GF-D8 (cell line): ENCODE measurements around the gene SYNGR1.
"Not testable (repeated sequence)": the region's sequence is repeated elsewhere in the genome, so short reads cannot be mapped to it uniquely, and the experiment has no call there.

ENCODE experiments used
- DNase-seq: peaks from one replicate; lab custom pipeline; 2025; lab: John Stamatoyannopoulos, UW

Gene SYNGR1

DNA sequence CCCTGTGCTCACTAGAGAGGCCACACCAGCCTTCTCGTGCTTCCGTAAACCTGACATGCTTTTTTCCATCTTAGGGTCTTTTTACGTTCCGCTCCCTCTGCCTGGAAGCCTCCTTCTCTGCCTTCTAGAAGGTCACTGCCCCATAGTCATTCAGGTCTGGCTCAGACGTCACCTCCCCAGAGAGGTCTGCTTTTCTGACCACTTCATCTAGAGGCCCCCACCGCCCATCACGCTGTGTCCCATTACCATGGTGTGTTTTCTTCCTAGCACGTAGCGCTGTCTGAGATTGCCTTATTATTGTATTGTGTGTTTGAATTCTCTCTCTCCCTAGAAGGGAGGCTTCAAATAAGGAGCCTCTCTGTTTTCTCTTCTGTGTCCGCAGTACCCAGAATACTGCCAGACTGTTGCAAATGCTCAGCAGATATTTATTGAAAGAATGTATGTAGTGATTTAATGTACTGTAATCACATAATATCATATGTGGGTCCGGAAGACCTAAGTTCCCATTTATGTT is 59.8 kb downstream of the SYNGR1 start:
- DNase-seq, result no peak

GRCh38 chr22:39410264-39410663 is 60.5 kb downstream of the SYNGR1 start:
- peak; percentile 12 for DNase-seq

DNA sequence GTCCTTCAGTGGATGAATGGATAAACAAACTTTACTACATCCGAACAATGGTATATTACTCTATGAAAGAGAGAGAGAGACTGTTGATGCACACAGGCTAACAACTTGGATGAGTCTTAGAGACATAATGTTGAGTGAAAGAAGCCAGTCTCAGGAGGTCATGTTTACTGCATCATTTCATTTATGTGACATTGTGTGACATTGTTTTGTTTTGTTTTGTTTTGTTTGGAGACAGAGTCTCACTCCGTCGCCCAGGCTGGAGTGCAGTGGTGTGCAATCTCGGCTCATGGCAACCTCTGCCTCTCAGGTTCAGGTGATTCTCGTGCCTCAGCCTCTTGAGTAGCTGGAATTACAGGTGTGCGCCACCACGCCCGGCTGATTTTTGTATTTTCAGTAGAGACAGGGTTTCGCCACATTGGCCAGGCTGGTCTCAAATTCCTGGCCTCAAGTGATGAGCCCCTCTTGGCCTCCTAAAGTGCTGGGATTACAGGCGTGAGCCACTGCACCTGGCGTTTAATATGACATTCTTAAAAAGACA is 62.1 kb downstream of the SYNGR1 start:
- DNase-seq, result not testable (repeated sequence)

- DNase-seq, result not testable (repeated sequence)
These were observed 63.4 kb downstream of the SYNGR1 start for GRCh38 chr22:39413204-39413603.

DNA sequence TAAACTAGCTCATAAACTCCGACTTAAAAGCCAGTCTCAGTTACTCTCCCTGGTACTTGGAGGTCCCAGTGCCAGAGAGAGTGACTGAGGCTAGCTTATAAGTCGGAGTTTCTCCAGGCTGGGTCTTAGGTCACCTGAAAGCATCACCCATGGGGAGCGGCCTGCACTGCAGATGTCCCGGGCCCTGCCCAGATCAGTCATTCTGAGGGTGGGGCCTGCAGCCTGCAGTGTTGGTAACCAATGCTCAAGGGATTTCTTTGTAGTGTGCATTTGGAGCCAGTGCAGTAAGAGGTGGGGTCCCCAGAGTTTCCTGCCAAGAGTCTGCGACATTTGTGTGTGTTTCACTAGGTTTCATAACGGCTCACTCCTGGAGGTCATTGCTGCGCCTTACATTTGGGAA is 64.6 kb downstream of the SYNGR1 start:
- no peak for DNase-seq

DNA sequence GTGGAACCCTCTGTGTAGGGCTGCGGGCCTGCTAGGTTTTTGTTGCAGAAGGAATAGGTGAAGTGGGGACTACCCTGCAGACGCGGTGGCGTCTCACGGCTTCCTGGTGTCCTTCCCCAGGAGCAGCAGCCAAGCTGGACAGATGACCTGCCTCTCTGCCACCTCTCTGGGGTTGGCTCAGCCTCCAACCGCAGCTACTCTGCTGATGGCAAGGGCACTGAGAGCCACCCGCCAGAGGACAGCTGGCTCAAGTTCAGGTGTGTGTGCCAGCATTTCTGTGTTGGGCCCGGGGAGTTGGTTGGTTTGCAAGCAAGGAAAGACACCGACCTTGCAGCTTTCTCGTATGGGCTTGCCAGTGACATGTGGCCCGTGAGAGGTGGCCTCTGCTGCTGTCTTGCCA is 65.1 kb downstream of the SYNGR1 start:
- DNase-seq, result no peak

- DNase-seq, result no peak
These were observed 65.7 kb downstream of the SYNGR1 start for GRCh38 chr22:39415506-39415905.

DNA sequence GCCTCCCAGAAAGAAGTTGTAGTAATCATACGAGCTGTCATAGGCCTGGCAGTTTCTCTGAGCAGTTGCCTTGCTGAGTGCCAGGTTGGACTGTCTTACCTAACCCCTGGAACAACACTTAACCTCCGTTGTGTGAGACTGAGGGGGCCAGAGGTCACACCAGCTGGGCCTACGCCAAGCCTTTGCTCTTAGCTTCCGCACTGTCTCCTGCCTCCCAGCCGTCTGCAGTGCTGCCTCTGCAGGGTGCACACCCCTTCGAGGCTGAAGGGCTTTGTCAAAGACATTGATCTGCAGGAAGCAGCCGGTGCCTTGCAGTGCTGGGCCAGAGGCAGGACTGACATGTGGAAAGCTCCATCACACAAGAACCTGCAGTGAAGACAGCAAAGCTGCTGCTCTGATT is 66.5 kb downstream of the SYNGR1 start:
- no peak for DNase-seq

DNA sequence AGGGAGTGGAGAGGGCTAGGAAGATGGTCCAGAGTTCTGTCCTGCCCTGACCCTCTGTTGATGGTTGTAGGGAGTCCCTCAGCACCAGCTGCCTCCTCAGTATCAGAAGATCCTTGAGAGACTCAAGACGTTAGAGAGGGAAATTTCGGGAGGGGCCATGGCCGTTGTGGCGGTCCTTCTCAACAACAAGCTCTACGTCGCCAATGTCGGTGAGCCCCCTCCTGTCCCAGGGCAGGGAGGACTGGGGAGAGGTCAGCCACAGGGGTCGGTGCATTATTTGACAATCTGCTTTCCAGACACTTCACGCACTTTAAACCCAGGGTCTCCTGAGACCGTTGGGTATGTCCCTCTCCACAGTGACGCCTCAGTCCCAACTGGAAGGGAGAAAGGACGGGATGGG is 67.8 kb downstream of the SYNGR1 start:
- no peak for DNase-seq

DNA sequence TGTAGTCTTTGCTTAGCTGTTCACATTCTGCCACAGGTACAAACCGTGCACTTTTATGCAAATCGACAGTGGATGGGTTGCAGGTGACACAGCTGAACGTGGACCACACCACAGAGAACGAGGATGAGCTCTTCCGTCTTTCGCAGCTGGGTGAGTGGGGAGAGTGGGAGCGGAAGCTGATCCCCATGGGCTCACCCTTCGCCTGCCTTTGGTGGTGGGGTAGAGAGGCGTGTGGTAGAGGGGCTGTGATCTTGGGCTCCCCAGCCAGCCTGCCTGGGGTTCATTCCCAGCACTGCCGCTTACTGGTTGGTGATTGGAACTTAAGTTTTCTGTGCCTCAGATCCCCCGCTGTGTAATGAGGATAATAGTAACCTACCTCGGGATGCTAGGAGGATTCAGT is 68.9 kb downstream of the SYNGR1 start:
- DNase-seq, result no peak

DNA sequence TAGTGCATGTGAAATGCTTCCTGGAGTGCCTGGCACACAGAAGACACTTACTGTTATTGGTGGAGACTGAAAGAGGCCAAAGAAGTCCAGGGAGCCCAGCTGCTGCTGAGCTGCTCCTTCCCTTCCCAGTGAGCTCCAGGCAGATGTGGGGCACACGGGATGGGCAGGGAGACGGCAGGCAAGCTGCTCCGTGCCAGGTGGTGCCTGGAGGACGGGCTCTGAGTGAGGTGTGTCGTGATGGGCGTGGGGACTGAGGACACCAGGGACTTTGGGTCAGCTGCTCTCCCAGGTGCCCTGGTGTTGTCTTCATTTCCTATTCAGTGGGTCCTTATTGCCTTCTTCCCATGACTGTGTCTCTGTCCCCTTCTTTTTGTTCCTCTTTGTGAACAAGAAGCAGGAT is 69.3 kb downstream of the SYNGR1 start:
- DNase-seq, result no peak

DNA sequence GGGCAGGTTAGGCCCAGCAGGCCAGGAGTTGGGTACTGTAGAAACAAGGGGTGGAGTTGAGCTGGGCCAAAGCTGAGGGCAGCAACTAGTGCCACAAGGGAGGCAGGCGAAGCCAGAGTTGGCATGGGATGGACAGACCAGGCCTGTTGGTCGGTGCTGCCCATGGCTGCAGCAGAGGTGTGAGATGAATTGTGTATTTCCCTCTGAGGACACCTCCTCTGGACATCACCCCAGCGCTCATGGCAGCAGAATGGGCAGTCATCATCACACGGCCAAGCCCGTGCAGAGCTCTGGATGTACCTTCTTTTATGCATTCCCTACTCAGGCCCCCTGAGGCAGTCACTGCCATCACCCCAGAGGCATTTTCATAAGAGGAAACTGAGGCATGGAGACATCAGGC is 70.1 kb downstream of the SYNGR1 start:
- DNase-seq, result no peak

GRCh38 chr22:39421691-39422090 is 71.9 kb downstream of the SYNGR1 start:
- DNase-seq, result no peak

GRCh38 chr22:39422101-39422500 is 72.3 kb downstream of the SYNGR1 start:
- DNase-seq, result no peak

GRCh38 chr22:39422721-39423120 is 72.9 kb downstream of the SYNGR1 start:
- DNase-seq, result no peak

DNA sequence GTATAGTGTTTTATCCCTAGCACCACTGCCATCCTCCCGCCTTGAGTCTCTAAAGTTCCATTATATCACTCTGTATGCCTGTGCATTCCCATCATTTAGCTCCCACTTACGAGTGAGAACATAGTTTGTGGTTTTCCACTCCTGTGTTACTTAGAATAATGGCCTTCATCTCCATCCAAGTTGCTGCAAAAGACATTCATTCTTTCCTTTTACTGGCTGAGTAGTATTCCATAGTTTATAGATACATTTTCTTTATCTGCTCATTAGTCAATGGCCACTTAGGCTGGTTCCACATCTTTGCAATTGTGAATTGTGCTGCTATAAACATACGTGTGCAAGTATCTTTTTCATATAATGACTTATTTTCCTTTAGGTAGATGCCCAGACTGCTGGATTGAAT is 74.2 kb downstream of the SYNGR1 start:
- DNase-seq, result no peak

DNA sequence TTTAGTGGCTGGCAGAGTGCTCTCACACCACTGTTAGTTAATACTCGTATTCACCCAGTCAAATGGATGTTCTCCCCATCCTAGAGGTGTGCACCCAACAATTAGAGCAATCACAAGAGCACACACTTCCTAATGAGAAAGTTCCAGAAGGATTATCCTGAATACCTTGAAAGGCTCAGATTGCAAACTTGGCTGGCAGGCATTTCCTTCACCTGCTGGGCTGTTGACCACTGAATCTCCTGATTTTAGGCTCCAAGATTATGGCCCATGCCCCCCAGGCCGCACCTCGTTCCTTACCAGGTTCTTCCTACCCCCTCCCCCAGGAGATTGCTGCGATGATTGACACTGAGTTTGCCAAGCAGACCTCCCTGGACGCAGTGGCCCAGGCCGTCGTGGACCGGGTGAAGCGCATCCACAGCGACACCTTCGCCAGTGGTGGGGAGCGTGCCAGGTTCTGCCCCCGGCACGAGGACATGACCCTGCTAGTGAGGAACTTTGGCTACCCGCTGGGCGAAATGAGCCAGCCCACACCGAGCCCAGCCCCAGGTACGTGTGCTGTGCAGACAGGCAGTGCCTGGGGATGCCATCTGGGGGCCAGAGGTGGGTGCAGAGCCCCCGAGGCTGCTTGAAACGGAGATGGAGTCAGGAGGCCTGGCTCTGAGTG is 76.7 kb downstream of the SYNGR1 start:
- DNase-seq, result no peak

- DNase-seq, result no peak
These were observed 78.2 kb downstream of the SYNGR1 start for GRCh38 chr22:39427751-39428596.

GRCh38 chr22:39428597-39429071 is 78.8 kb downstream of the SYNGR1 start:
- DNase-seq, result no peak

- no peak for DNase-seq
These were observed 79.4 kb downstream of the SYNGR1 start for GRCh38 chr22:39429186-39429585.

DNA sequence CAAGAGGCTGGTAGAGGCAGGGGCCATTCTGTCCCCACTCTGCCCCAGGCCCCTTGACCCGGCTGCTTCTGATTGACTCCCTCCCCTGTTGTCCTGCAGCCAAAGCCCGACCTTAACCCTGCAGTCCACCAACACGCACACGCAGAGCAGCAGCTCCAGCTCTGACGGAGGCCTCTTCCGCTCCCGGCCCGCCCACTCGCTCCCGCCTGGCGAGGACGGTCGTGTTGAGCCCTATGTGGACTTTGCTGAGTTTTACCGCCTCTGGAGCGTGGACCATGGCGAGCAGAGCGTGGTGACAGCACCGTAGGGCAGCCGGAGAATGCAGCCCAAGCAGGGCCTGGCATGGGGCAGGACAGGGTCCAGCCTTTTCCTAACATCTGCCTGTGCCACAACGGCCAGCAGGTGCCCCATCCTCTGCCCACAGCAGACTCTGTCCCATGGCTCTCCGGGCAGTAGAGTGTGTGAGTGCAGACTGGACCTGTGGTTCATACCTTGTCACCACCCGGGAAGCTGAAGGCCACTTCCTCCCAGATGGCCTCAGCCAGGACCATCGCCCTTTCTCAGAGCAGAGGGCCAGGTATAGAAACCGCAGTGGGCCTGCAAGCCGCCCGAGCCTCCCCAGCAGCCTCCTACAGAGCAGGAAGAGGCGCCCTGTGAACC is 80.3 kb downstream of the SYNGR1 start:
- no peak for DNase-seq

- DNase-seq, result no peak
These were observed 80.9 kb downstream of the SYNGR1 start for GRCh38 chr22:39430576-39431150.
